HEK293T (cell line): ENCODE measurements around the gene ZNF333.

Source experiments
- ARNT ChIP-seq: fragments of 450-650 bp; IDR thresholded peaks from 2 replicates; pipeline ENCODE4 v1.6.1; 2017; ENCODE audit warnings: mild to moderate bottlenecking
- CTBP1 ChIP-seq: fragments of 450-650 bp; IDR thresholded peaks from 2 replicates; pipeline ENCODE4 v1.6.1; 2016; ENCODE audit warnings: borderline replicate concordance
- ELF4 ChIP-seq: fragments of 450-650 bp; IDR thresholded peaks from 2 replicates; pipeline ENCODE4 v1.6.1; 2017; ENCODE audit warnings: antibody characterized with exemption
- SP1 ChIP-seq: fragments of 450-650 bp; IDR thresholded peaks from 2 replicates; pipeline ENCODE4 v1.6.1; 2017
- SUZ12 ChIP-seq: fragments of 450-650 bp; IDR thresholded peaks from 2 replicates; pipeline ENCODE4 v1.6.1; 2016; ENCODE audit warnings: mild to moderate bottlenecking

DNA sequence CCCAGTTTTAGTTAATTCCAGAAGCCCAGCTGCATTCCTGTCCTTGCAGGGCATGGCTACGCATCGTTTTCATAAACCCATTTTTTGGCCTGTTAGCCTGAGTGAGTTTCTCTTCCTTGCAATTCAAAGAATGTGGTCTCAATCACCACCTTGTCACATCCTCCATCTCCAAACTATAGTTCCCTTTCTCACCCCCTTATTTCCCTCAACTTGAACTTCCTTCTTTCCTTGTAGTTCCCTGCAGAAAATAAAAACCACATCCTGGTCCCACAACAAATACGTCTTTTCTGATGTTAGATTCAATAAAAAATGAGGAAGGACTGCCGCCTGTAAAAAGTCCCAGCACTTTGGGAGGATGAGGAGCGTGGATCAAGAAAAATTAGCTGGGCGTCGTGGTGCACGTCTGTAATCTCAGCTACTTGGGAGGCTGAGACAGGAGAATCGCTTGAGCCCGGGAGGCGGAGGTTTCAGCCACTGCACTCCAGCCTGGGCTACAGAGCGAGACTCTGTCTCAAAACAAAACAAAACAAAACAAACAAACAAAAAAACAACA, 28.4 kb upstream of the ZNF333 start:
- TF ChIP-seq SP1 (no peak), ARNT (no peak), ELF4 (no peak), SUZ12 (no peak), CTBP1 (no peak)
